H1 (cell line): ENCODE results near the gene NDST3. TPM values are rescaled to one million over a fixed set of nuclear protein-coding genes. Genes with fewer than 3 reads are reported as not detected.

Source experiments
- CTCF ChIA-PET: fragments of 300-600 bp; sonication (Branson Sonifier 250); formaldehyde crosslinking; loops from one replicate; lab custom pipeline; 2021; ENCODE audit not compliant: partially characterized antibody; lab: Charles Lee
- POLR2A ChIA-PET: fragments of 300-600 bp; sonication (Branson Sonifier 250); formaldehyde crosslinking; loops from one replicate; lab custom pipeline; 2021; ENCODE audit warnings: inconsistent platforms; ENCODE audit not compliant: partially characterized antibody; lab: Charles Lee
- DNase-seq, 2 experiments: peaks; one replicate each; pipeline versions ENCODE4 v3.0.0 to v3.0.0-alpha.2; 2010 to 2022; ENCODE audit warnings: low spot score in 2 of 2, low read depth in 1 of 2, mixed read lengths in 1 of 2
- FAIRE-seq: peaks from 2 replicates; lab custom pipeline; 2011; peaks lifted over from hg19 to GRCh38; lab: Jason Lieb, UNC
- H2AFZ ChIP-seq: 2 replicates; pipeline ENCODE4 v1.8.1; 2012; ENCODE audit warnings: low read length, inconsistent platforms
- H2AK5ac ChIP-seq: 2 replicates; pipeline ENCODE4 v1.6.1; 2013; ENCODE audit warnings: low read depth, low read length
- H2BK120ac ChIP-seq: replicated peaks from 2 replicates; pipeline ENCODE3; 2013; ENCODE audit warnings: low read depth, low read length, inconsistent platforms
- H2BK12ac ChIP-seq: 2 replicates; pipeline ENCODE4 v1.6.1; 2013; ENCODE audit warnings: low read depth, low read length
- H2BK15ac ChIP-seq: 2 replicates; pipeline ENCODE4 v1.6.1; 2013; ENCODE audit warnings: low read length
- H2BK20ac ChIP-seq: 2 replicates; pipeline ENCODE4 v1.6.1; 2013; ENCODE audit warnings: low read length
- H2BK5ac ChIP-seq: 2 replicates; pipeline ENCODE4 v1.6.1; 2013; ENCODE audit warnings: low read depth, low read length
- H3K14ac ChIP-seq: 2 replicates; pipeline ENCODE4 v1.6.1; 2013; ENCODE audit warnings: inconsistent platforms; ENCODE audit not compliant: insufficient read length
- H3K18ac ChIP-seq: 2 replicates; pipeline ENCODE4 v1.6.1; 2013; ENCODE audit warnings: low read length; ENCODE audit errors: extremely low read depth
- H3K23ac ChIP-seq: 2 replicates; pipeline ENCODE4 v1.6.1; 2013; ENCODE audit warnings: inconsistent platforms; ENCODE audit not compliant: insufficient read length
- H3K23me2 ChIP-seq: 2 replicates; pipeline ENCODE4 v1.6.1; 2013; ENCODE audit warnings: low read depth, low read length
- H3K27ac ChIP-seq: 2 replicates; pipeline ENCODE4 v1.6.1; 2011; ENCODE audit warnings: low read depth, low read length, inconsistent platforms
- H3K27me3 ChIP-seq, 4 experiments: replicated peaks in 1 of 4; 1 replicate in 1 of 4; 2 replicates in 3 of 4; pipeline versions ENCODE4 v1.6.1 to v1.8.1; 2011 to 2013; ENCODE audit warnings: low read length in 3 of 4, mild to moderate bottlenecking in 3 of 4, inconsistent platforms in 2 of 4, mixed read lengths in 2 of 4, moderate library complexity in 1 of 4; ENCODE audit not compliant: control insufficient read depth in 3 of 4, insufficient read depth in 3 of 4; ENCODE audit errors: extremely low read depth in 1 of 4
- H3K36me3 ChIP-seq, 4 experiments: 2 replicates each; pipeline versions ENCODE4 v1.6.1 to v1.8.1; 2011 to 2013; ENCODE audit warnings: mild to moderate bottlenecking in 4 of 4, low read length in 3 of 4, moderate library complexity in 2 of 4, control low read depth in 1 of 4, inconsistent platforms in 1 of 4; ENCODE audit not compliant: insufficient read depth in 4 of 4, control insufficient read depth in 2 of 4
- H3K4ac ChIP-seq: replicated peaks from 2 replicates; pipeline ENCODE3; 2013; ENCODE audit warnings: low read length, low read depth, mixed read lengths, inconsistent platforms; ENCODE audit not compliant: insufficient read length
- H3K4me1 ChIP-seq, 4 experiments: replicated peaks in 1 of 4; 1 replicate in 1 of 4; 2 replicates in 3 of 4; pipeline versions ENCODE4 v1.6.1 to v1.8.1; 2011 to 2013; ENCODE audit warnings: low read length in 3 of 4, inconsistent platforms in 2 of 4, mixed read lengths in 1 of 4; ENCODE audit not compliant: insufficient read depth in 4 of 4, control insufficient read depth in 3 of 4
- H3K4me2 ChIP-seq, 2 experiments: 2 replicates each; pipeline versions ENCODE4 v1.6.1 to v1.8.1; 2011 to 2013; ENCODE audit warnings: low read depth in 2 of 2, low read length in 2 of 2, control low read depth in 1 of 2, inconsistent platforms in 1 of 2, mild to moderate bottlenecking in 1 of 2; ENCODE audit not compliant: insufficient read depth in 1 of 2
- H3K4me3 ChIP-seq, 4 experiments: fragments of 200-600, 300-600 bp in 1 of 4; sonication (generic), shearing (Covaris generic), sonication (Bioruptor Twin) in 1 of 4; 2 replicates each; pipeline versions ENCODE4 v1.5.1 to v1.8.1; 2011 to 2016; ENCODE audit warnings: low read length in 4 of 4, low read depth in 3 of 4, control low read depth in 2 of 4, inconsistent platforms in 2 of 4, mild to moderate bottlenecking in 2 of 4, mixed read lengths in 1 of 4, moderate library complexity in 1 of 4; ENCODE audit not compliant: insufficient read depth in 2 of 4; ENCODE audit errors: extremely low read depth in 1 of 4
- H3K56ac ChIP-seq: replicated peaks from 2 replicates; pipeline ENCODE3; 2013; ENCODE audit warnings: low read depth, mild to moderate bottlenecking, mixed read lengths, low read length, inconsistent platforms; ENCODE audit not compliant: insufficient read length
- H3K79me1 ChIP-seq: 2 replicates; pipeline ENCODE4 v1.6.1; 2013; ENCODE audit warnings: low read depth, low read length, control low read depth
- H3K79me2 ChIP-seq, 2 experiments: 2 replicates each; pipeline versions ENCODE4 v1.6.1 to v1.8.1; 2012 to 2013; ENCODE audit warnings: low read length in 2 of 2, mild to moderate bottlenecking in 2 of 2, inconsistent platforms in 1 of 2; ENCODE audit not compliant: insufficient read depth in 2 of 2, control insufficient read depth in 1 of 2
- H3K9ac ChIP-seq, 4 experiments: replicated peaks in 1 of 4; 1 replicate in 1 of 4; 2 replicates in 3 of 4; pipeline versions ENCODE4 v1.6.1 to v1.8.1; 2011 to 2013; ENCODE audit warnings: low read depth in 3 of 4, low read length in 3 of 4, control low read depth in 2 of 4, mild to moderate bottlenecking in 2 of 4, moderate library complexity in 2 of 4, inconsistent platforms in 1 of 4; ENCODE audit errors: extremely low read depth in 1 of 4
- H3K9me3 ChIP-seq, 2 experiments: 2 replicates each; pipeline versions ENCODE4 v1.6.1 to v1.8.1; 2012 to 2013; ENCODE audit warnings: mild to moderate bottlenecking in 2 of 2, moderate library complexity in 2 of 2, control low read depth in 1 of 2, inconsistent platforms in 1 of 2, low read depth in 1 of 2, low read length in 1 of 2, mixed read lengths in 1 of 2; ENCODE audit not compliant: insufficient read depth in 2 of 2
- H4K20me1 ChIP-seq, 2 experiments: replicated peaks in 1 of 2; 2 replicates each; pipeline versions ENCODE3 to v1.8.1; 2011 to 2013; ENCODE audit warnings: inconsistent platforms in 2 of 2, low read length in 2 of 2, mild to moderate bottlenecking in 1 of 2; ENCODE audit not compliant: insufficient read depth in 2 of 2, control insufficient read depth in 1 of 2
- H4K5ac ChIP-seq: 2 replicates; pipeline ENCODE4 v1.6.1; 2013; ENCODE audit warnings: low read length, low read depth, mixed read lengths, inconsistent platforms; ENCODE audit not compliant: insufficient read length
- H4K8ac ChIP-seq: 2 replicates; pipeline ENCODE4 v1.8.0; 2013; ENCODE audit warnings: mild to moderate bottlenecking, moderate library complexity, low read length, inconsistent platforms; ENCODE audit not compliant: insufficient read depth; ENCODE audit errors: extremely low read depth
- H4K91ac ChIP-seq: replicated peaks from 2 replicates; pipeline ENCODE3; 2013; ENCODE audit warnings: low read length, mixed read lengths, inconsistent platforms; ENCODE audit not compliant: insufficient read length
- BRCA1 ChIP-seq: IDR thresholded peaks from 2 replicates; pipeline ENCODE4 v1.6.1; 2012; ENCODE audit warnings: low read depth, low read length, improper control_type of control experiment
- CBX5 ChIP-seq: fragments of 300-800, 300-1000 bp; sonication (generic); IDR thresholded peaks from 2 replicates; pipeline ENCODE4 v1.7.1; 2016; ENCODE audit warnings: antibody characterized with exemption, low read length, low read depth
- HDAC2 ChIP-seq, 2 experiments: fragments of 300-600 bp in 1 of 2; sonication (generic) in 1 of 2; IDR thresholded peaks; 2 replicates each; pipeline ENCODE4 v1.6.1; 2011 to 2012; ENCODE audit warnings: low read depth in 2 of 2, low read length in 2 of 2, mild to moderate bottlenecking in 2 of 2, moderate library complexity in 2 of 2, borderline replicate concordance in 1 of 2, inconsistent platforms in 1 of 2
- KDM1A ChIP-seq: fragments of 200-600, 300-600 bp; sonication (generic); IDR thresholded peaks from 2 replicates; pipeline ENCODE4 v1.7.1; 2016; ENCODE audit warnings: mild to moderate bottlenecking, low read length, borderline replicate concordance
- KDM4A ChIP-seq: IDR thresholded peaks from one replicate; pipeline ENCODE4 v1.7.1; 2012; ENCODE audit warnings: low read depth, mild to moderate bottlenecking, moderate library complexity, low read length, inconsistent platforms; ENCODE audit not compliant: severe bottlenecking
- MAX ChIP-seq: IDR thresholded peaks from 2 replicates; pipeline ENCODE4 v1.6.1; 2012; ENCODE audit warnings: inconsistent platforms
- NANOG ChIP-seq: IDR thresholded peaks from 2 replicates; pipeline ENCODE4 v1.6.1; 2011; ENCODE audit warnings: low read length, low read depth, mild to moderate bottlenecking, inconsistent platforms; ENCODE audit not compliant: insufficient read depth, poor library complexity, severe bottlenecking
- POU5F1 ChIP-seq: IDR thresholded peaks from 2 replicates; pipeline ENCODE4 v1.6.1; 2011; ENCODE audit warnings: low read depth, mild to moderate bottlenecking, low read length, moderate library complexity
- RNF2 ChIP-seq: fragments of 200-900, 300-1000 bp; sonication (generic); IDR thresholded peaks from 2 replicates; pipeline ENCODE4 v1.7.1; 2016; ENCODE audit warnings: borderline replicate concordance, low read depth, mild to moderate bottlenecking, antibody characterized with exemption, low read length; ENCODE audit not compliant: poor library complexity, severe bottlenecking; ENCODE audit errors: missing control alignments
- TEAD4 ChIP-seq: IDR thresholded peaks from 2 replicates; pipeline ENCODE4 v1.6.1; 2012; ENCODE audit warnings: low read depth, low read length, inconsistent platforms, mixed read lengths
- WGBS, 2 experiments: shearing (Covaris generic) in 1 of 2; methylation state at CpG; one replicate each; pipeline versions ENCODE4 v1.1.6 to v1.1.7; 2013 to 2015; ENCODE audit warnings: low lambda C conversion rate in 2 of 2, mixed read lengths in 2 of 2, inconsistent platforms in 1 of 2, low coverage in 1 of 2, missing lambda C conversion rate in 1 of 2; ENCODE audit not compliant: insufficient replicate concordance in 2 of 2, insufficient coverage in 1 of 2, insufficient read length in 1 of 2; ENCODE audit errors: extremely low coverage in 1 of 2, missing lambda C conversion rate in 1 of 2; 5-methylcytosine and 5-hydroxymethylcytosine counted together
- polyA plus RNA-seq, 7 experiments: library from polyadenylated mRNA; depleted of rRNA in 3 of 7; stranded (reverse) in 5 of 7; unstranded in 2 of 7; fragments of >200 nt in 5 of 7; fragments of 200-250 nt in 2 of 7; gene quantifications; 1 replicate in 5 of 7; 2 replicates in 1 of 7; 4 replicates in 1 of 7; pipeline versions ENCODE4 v1.2.1 to v1.2.3, GENCODE V29; 2011 to 2013; ENCODE audit warnings: missing spikeins in 2 of 7, mixed read lengths in 2 of 7
- total RNA-seq: library from RNA; stranded (reverse); fragmentation: NEBNext Ultra II Directional; extraction: Animal tissue kit (Norgen Biotek cat#: 25700); gene quantifications from 2 replicates; pipeline ENCODE4 v1.2.1, GENCODE V29; 2021

Gene NDST3
- total and polyA plus RNA-seq, 2 of the 8 experiments (the other 6 are each of a cell fraction or from before 2014, with no cell fraction given), result 0.35 to 0.60 TPM

GRCh38 chr4:118226311-118227010 is 192.2 kb downstream of the NDST3 start:
- H3K79me2 ChIP-seq, result no peaks in the 10 kb centered on the region
- no peak overlapping the region for H2AFZ ChIP-seq
- no peaks in the 10 kb centered on the region; the same call in 1 of the 2 replicates for H3K23me2 ChIP-seq
- H3K4me2 ChIP-seq, result no peak overlapping the region
- H4K20me1 ChIP-seq, result no peaks in the 10 kb centered on the region
- H3K14ac ChIP-seq, result no peak overlapping the region
- no peak overlapping the region for H2BK20ac ChIP-seq
- DNase-seq (no peak), FAIRE-seq (no peak)
- H3K79me1 ChIP-seq, result no peaks in the 10 kb centered on the region
- H3K27ac ChIP-seq, result no peak overlapping the region
- H3K4ac ChIP-seq, result no peak overlapping the region
- no peak overlapping the region for H4K5ac ChIP-seq
- H3K18ac ChIP-seq, result no peak overlapping the region
- H3K27me3 ChIP-seq, result no peaks in the 10 kb centered on the region
- H3K9ac ChIP-seq, result no peak overlapping the region
- H2BK5ac ChIP-seq, result no peak overlapping the region
- no peak overlapping the region for H2BK12ac ChIP-seq
- ChIA-PET CTCF (interaction anchor here (1.2 to 3.4 kb wide), 3 partner anchors 12 to 759 kb away, joined by 3 to 24 read pairs (median 4); no protein-coding TSS in a partner anchor), POLR2A (no interaction called here)
- H2BK120ac ChIP-seq, result no peak overlapping the region
- H3K9me3 ChIP-seq, result no peaks in the 10 kb centered on the region
- H3K36me3 ChIP-seq, result no peaks in the 10 kb centered on the region
- H3K4me3 ChIP-seq, result no peak overlapping the region
- H3K56ac ChIP-seq, result no peak overlapping the region
- H2BK15ac ChIP-seq, result no peak overlapping the region
- H3K23ac ChIP-seq, result no peak overlapping the region
- H4K91ac ChIP-seq, result no peak overlapping the region
- no peak overlapping the region for H4K8ac ChIP-seq
- H3K4me1 ChIP-seq, result no peaks in the 10 kb centered on the region
- WGBS, 2 experiments, result 92% methylated on average over 7 of the region's 7 CpGs; no CpG with 5 or more reads in 1 of the 2 experiments
- H2AK5ac ChIP-seq, result no peak overlapping the region
- TF ChIP-seq MAX (no peak), HDAC2 (IDR thresholded peaks at IDR 0.05; ENCODE audit: borderline replicate concordance in 1 of 2, low read depth in 2 of 2, low read length in 2 of 2) (no peak), NANOG (no peak), RNF2 (no peak), KDM4A (no peak), KDM1A (no peak), TEAD4 (no peak), POU5F1 (no peak), BRCA1 (no peak), CBX5 (no peak)
